ENCODE data around the gene ASPHD2.
"Not testable (repeated sequence)": the region's sequence is repeated elsewhere in the genome, so short reads cannot be mapped to it uniquely, and the experiment has no call there.

Gene ASPHD2

GRCh38 chr22:26417406-26417805 lies 11.7 kb upstream of the ASPHD2 start:
- DNase-seq = no peak

DNA sequence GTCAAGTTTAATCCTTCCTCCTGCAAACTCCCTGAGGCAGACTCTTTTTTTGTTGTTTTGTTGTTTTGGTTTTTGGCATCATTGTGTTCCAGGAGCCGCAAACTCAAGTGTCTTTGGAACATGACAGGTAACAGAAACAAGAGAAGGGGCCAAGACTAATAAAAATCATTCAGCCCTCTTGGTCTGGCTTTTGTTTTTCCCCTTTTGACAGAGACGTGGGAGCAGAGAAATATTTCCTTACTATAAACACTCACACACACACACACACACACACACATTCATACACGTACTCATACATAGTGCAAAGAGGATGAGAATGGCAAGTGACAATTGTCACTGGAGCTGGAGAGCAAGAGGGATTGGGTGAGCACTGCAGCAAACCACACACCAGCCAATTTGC lies 10.4 kb upstream of the ASPHD2 start:
- DNase-seq = no peak

DNA sequence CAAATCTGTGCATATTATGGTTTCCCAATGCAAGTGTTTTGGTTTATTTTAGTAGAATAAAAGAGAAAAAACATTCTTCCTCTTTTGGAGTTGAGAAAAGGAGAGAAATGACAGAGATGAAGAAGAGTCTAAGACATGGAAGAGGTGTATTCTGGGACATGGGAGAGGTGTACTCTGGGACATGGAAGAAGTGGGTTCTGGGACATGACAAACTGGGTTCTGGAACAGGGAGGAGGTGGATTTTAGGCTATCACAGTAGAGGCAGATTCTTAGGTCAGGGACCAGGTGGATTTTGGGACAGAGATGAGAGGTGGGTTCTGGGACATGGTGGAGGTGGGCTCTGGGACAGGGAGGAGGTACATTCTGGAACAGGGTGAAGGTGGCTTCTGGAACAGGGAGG lies 2.1 kb upstream of the ASPHD2 start:
- no peak for DNase-seq

DNA sequence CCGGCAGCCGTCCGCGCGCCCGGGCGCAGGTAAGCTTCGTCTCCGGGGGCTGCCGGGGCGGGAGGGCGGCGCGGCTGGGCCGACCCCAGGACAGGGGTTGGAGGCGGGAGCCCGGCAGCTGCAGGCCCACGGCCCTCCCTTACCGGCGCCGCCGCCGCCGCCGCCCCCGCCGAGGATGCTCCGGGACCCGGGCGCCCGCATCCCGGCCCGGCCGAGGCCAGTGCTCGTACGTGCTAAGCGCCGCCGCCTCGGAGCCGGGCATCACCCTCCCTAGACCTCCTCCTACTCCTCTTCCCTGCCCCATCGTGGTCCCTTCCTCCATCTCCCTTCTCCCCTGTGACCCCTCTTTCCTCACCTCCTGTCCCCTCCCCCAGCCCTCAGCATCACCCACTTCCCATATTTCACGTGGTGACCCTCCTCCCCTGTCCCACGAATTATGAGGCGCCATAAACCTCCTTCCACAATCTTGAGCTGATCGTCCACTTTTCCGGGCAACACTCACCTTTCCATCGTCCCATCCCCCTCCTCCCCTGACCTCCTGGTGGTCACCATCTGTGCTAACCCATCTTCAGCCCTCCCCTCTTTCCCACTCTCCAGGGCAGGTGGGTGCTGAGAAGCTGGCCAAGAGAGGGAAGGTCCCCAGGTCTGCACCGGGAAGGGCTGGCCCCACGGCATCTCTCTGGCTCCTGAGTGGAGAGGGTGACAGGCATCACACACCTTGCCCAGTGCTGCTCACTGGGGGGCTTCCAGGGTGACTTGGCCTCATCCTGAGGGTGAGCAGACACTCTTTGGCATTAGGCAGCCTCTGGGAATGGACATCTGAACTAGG lies 612 bp downstream of the ASPHD2 start:
- DNase-seq = no peak

- DNase-seq = no peak
These were observed 1.5 kb downstream of the ASPHD2 start for GRCh38 chr22:26430600-26430999.

GRCh38 chr22:26431261-26431995 lies 2.4 kb downstream of the ASPHD2 start:
- no peak for DNase-seq

DNA sequence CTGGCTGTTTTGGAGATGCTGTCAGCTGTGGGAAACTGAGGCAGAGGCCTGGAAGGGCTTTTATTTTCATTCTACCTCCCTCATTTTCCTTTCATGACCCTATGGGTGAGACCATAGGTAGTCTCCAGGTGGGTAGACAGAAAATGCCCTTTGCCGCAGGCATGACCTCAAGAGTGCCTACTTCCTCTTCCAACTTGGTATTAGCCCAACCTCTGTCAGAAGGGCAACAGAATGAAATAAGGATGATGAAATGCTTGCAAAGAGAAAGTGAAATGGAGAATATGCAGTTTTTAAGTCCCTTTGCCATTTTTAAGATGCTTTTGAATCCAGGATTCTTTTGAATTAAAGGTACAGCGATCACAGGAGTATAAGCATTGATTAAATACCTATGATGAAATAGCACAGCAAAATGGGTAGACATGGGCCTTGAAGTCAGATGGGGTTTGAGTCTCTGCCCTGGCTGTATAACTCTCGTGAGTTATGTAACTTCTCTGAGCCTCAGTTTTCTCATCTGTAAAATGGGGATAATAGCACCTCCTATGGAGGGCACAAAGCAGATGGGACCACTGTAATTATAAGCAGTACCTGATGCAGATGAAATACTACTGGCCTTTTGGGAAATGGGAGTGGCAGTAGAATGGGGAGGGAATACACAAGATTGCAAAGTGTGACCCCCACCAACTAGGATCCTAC lies 3.7 kb downstream of the ASPHD2 start:
- no peak for DNase-seq

DNA sequence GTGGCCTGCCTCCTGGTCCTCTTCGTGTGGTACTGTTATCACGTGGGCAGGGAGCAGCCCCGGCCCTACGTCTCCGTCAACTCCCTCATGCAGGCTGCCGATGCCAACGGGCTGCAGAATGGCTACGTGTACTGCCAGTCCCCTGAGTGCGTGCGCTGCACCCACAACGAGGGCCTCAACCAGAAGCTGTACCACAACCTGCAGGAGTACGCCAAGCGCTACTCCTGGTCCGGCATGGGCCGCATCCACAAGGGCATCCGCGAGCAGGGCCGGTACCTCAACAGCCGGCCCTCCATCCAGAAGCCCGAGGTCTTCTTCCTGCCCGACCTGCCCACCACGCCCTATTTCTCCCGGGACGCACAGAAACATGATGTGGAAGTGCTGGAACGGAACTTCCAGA lies 4.7 kb downstream of the ASPHD2 start:
- DNase-seq = no peak

DNA sequence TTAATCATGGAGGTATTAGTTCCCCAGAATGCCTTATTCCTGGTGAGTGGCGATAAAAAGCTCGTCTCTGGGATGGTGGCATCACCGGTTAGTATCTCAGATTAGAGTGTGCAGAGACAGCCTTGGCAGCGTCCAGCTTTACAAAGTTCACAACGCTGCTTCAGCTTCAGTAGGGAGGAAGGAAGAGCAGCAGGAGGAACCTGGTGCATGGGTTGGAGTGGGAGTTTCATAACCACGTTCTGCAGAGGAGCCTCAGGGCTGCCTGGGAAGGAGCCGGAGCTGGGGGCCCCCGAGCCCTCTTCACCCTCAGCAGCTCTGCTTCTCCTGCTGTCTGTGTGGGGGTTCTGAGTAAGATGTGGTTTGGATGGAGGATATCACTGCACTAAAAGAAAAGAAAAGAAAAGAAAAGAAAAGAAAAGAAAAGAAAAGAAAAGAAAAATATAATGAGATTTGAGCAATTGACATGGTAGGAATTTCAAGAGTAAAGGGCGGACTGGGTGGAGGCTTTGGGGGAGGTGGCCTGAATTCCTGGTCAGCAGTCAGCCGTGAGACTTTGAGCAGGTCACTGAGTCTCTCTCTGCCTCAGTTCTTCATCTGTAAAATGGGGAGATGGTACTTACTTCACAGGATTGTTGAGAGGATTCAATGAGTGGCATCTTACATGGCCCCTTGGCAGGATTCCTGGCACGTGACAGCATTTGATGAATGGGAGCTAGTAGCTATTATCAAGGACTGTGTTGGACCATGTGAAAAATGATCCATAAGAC lies 6.5 kb downstream of the ASPHD2 start:
- DNase-seq = no peak

- no peak for DNase-seq
These were observed 7.9 kb downstream of the ASPHD2 start for GRCh38 chr22:26436903-26437515.

- no peak for DNase-seq
These were observed 8.8 kb downstream of the ASPHD2 start for GRCh38 chr22:26437694-26438392.

DNA sequence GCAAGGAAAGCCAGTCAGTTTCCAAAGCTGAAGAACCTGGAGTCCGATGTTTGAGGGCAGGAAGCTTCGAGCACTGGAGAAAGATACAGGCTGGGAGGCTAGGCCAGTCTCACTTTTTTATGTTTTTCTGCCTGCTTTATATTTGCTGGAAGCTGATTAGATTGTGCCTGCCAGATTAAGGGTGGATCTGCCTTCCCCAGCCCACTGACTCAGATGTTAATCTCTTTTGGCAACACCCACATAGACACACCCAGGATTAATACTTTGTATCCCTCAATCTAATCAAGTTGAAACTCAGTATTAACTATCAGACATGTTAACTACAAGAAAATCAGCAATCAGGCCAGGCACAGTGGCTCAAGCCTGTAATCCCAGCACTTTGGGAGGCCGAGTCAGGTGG lies 9.7 kb downstream of the ASPHD2 start:
- DNase-seq = not testable (repeated sequence)

GRCh38 chr22:26439559-26439958 lies 10.5 kb downstream of the ASPHD2 start:
- DNase-seq = no peak

- no peak for DNase-seq
These were observed 13.2 kb downstream of the ASPHD2 start for GRCh38 chr22:26442086-26442756.

- no peak for DNase-seq
These were observed 15.0 kb downstream of the ASPHD2 start for GRCh38 chr22:26443901-26444690.

DNA sequence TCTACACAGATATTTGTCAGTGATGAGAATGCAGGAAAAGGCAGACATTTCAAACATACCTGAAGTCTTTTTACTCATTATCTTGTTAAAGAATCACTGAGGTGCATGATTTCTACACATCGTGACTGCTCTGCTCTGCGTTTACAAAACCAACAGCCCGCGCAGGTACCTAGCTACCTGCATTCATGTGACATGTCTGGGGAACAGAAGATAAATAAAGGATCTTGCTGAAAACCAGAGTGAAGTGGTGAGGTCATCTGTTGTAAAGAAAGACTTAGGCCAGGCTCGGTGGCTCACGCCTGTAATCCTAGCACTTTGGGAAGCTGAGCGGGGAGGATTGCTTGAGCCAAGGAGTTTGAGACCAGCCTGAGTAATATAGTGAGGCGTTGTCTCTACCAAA lies 15.7 kb downstream of the ASPHD2 start:
- no peak for DNase-seq

DNA sequence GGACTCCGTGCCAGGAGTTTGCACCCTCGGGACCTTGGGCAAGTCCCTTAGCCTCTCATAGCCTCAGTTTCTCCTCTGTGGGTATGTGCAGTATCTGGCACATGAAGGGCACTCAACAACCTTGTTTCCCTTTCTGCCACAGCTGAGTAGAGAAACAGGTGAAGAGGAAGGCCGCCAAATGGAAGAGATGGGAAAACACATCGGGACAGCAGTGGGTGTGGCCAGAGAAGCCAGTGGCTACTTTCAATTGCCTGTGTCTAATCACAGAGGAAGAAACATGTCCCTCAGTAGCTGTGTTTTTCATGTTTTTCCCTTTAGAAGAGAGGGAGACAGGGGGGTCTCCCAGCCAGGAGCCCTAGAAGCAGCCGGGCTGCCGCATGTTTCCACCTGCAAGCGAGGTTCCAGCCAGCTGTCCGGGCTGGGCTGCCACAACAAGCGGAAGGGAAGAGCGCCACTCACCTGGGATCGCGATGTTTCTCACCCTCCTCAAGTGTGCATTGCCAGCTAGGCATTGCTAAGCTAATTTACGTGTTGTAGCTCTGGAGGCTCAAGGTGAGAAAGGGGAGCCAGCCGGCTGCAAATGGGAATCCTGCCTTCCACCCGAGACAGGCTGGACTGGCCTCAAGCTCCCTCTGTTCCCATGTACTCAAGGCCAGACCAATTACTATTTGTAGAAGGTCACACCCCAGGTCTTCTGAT lies 16.7 kb downstream of the ASPHD2 start:
- no peak for DNase-seq

GRCh38 chr22:26446808-26447515 lies 17.9 kb downstream of the ASPHD2 start:
- DNase-seq = no peak

All from midbrain (tissue), 1 donor.